AG10803 (cell line): Measurements from ENCODE around the gene SERINC4.
"Not testable (repeated sequence)": the region's sequence is repeated elsewhere in the genome, so short reads cannot be mapped to it uniquely, and the experiment has no call there.

Experiments
- DNase-seq: peaks from one replicate; pipeline ENCODE4 v3.0.0; 2010; ENCODE audit warnings: low read depth
- H3K4me3 ChIP-seq: 2 replicates; pipeline ENCODE4 v1.5.1; 2011; ENCODE audit warnings: mild to moderate bottlenecking, low read length, control low read depth
- TF ChIP-seq, protein P1 (sequence below): conservative IDR thresholded peaks from 2 replicates; pipeline ENCODE4 v1.5.1; 2011; ENCODE audit warnings: mild to moderate bottlenecking, low read length, control low read depth, inconsistent platforms

SERINC4 gene

DNA sequence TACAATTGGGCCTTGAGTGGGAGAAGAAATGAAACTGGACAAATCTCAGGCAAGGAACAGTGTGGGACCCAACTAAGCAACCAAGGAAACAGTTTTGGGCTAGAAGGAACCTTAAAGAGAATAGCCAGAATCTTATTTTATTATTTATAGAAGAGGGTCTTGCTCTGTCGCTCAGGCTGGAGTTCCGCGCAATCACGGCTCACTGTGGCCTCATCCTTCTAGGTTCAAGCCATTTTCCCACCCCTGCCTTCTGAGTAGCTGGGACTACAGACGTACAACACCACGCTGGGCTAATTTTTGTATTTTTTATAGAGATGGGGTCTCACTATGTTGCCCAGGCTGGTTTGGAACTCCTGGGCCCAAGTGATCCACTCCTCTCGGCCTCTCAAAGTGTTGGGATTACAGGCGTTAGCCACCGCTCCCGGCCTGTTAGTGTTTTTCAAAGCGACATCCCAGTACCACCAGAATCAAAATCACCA, 26.0 kb upstream of the SERINC4 start:
- H3K4me3 ChIP-seq = peak overlapping the region; percentile 73
- DNase-seq = no peak
- TF ChIP-seq, protein P1, sequence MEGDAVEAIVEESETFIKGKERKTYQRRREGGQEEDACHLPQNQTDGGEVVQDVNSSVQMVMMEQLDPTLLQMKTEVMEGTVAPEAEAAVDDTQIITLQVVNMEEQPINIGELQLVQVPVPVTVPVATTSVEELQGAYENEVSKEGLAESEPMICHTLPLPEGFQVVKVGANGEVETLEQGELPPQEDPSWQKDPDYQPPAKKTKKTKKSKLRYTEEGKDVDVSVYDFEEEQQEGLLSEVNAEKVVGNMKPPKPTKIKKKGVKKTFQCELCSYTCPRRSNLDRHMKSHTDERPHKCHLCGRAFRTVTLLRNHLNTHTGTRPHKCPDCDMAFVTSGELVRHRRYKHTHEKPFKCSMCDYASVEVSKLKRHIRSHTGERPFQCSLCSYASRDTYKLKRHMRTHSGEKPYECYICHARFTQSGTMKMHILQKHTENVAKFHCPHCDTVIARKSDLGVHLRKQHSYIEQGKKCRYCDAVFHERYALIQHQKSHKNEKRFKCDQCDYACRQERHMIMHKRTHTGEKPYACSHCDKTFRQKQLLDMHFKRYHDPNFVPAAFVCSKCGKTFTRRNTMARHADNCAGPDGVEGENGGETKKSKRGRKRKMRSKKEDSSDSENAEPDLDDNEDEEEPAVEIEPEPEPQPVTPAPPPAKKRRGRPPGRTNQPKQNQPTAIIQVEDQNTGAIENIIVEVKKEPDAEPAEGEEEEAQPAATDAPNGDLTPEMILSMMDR = no peak

DNA sequence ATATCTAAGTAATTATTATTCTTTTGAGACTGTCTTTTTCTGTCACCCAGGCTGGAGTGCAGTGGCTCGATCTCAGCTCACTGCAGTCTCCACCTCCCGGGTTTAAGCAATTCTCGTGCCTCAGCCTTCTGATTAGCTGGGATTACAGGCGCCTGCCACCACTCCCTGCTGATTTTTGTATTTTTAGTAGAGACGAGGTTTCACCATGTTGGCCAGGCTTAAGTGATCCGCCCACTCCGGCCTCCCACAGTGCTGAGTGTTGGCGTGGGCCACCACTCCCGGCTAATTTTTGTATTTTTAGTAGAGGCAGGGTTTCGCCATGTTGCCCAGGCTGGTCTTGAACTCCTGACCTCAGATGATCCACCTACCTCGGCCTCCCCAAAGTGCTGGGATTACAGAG, 25.3 kb upstream of the SERINC4 start:
- not testable (repeated sequence) for DNase-seq, H3K4me3 ChIP-seq

DNA sequence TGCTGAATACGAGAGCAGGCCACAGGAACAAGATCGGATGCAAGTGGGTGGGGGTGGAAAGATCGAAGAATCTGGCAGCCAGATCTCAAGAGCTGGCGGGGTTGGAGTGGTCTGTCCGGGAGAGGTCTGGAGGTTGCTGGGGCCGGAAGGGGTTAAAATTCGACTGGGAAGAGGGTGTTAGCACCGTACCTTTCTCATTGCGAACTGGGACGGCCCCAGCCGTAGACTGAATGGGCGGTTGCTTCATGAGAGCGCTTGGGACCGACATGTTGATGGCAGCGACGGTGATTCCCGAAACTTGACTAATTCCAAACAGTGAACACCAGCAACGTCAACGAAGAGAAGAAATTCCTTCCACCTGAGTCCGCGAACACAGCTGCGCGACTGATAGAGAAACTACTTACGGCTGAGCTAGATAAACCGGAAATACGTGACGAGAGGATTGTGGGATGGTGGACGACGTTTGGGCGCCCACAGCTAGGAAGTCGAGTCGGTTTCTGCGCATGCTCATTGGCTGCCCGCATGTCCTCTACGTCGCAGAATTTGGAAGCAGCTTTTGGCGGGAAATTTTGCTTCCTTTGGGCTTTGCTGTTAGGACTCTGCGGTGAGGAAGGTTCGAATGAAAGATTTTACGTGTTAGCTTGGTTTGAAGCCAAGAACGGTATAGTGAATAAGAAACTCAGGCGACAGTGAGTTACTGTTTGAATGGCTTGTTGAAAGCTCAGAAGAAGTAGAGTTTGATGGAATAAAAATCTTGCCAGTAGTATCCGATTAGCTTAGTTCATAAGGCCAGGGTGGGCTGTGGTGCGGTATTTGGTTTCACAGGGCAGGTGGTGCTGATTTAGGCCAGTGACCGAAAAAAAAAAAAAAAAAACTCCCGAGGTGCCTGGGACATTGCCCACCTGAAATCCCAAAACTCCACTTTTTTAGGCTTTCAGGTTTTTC, 24.6 kb upstream of the SERINC4 start, which contains the start of gene MFAP1:
MFAP1 (minus strand) TSS at position 389 of the 945 bp plus-strand sequence; CDS start at position 268, 121 bp downstream.
- peak within 1 kb of the TSS; percentile 94 for H3K4me3 ChIP-seq
- DNase-seq = peak; percentile 97
- TF ChIP-seq, protein P1 = no peak

DNA sequence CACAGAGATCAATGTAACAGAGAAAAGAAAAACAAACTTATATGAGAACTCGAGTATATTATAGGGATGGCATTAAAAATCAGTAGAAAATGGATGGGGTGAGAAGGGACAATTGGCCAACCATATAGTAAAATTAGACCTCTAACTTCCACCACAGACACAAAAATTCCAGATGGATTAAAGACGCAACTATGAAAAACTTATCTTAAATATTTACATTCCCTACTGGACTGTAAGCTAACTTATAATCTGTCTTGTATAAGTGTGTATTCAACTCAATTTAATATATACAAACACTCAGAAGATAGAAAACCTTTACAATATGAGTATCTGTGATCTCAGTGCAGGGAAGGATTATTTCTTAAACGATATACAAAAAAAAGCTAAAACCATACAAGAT, 21.5 kb upstream of the SERINC4 start:
- DNase-seq = no peak
- TF ChIP-seq, protein P1 = no peak
- no peak overlapping the region for H3K4me3 ChIP-seq

DNA sequence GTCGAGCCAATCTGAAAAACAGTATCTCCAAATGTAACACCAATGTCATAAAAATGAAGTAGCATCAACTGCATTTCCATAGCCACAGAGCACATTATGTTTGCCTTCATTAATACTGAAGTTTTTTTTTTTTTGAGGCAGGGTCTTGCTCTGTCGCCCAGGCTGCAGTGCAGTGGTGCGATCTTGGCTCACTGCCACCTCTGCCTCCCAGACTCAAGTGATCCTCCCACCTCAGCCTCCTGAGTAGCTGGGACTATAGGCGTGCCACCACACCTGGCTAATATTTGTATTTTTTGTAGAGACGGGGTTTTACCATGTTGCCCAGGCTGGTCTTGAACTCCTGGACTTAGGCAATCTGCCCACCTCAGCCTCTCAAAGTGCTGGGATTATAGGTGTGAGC, 15.0 kb upstream of the SERINC4 start:
- H3K4me3 ChIP-seq, DNase-seq: not testable (repeated sequence)

DNA sequence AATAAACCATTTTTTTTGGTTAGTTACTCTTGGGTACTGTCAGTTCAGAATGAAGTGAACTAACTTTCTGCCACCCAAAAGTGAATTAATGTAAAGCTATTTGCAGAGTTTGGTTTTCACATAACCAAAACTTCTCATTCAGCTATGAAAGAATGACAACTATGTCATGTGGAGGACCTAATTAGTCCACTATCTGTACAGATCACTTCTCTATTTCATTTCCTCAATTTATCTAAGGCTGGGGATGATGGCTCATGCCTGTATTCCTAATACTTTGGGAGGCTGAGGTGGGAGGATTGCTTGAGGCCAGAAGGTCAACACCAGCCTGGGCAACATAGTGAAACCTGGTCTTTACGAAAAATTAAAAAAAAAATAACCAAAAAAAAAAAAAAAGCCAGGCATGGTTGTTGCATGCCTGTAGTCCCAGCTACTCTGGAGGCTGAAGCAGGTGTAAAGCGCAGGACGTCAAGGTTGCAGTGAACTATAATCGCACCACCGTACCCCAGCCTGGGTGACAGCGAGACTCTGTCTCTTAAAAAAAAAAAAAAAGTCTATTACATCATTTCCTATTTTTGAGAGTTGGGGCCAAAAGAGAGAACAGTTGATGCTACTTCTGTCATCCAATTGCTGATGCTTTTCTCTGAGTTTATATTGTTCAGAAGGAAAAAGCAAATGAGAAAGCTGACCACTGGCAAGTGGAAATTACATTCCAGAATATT, 9.1 kb upstream of the SERINC4 start:
- no peak overlapping the region for H3K4me3 ChIP-seq
- TF ChIP-seq, protein P1 = no peak

DNA sequence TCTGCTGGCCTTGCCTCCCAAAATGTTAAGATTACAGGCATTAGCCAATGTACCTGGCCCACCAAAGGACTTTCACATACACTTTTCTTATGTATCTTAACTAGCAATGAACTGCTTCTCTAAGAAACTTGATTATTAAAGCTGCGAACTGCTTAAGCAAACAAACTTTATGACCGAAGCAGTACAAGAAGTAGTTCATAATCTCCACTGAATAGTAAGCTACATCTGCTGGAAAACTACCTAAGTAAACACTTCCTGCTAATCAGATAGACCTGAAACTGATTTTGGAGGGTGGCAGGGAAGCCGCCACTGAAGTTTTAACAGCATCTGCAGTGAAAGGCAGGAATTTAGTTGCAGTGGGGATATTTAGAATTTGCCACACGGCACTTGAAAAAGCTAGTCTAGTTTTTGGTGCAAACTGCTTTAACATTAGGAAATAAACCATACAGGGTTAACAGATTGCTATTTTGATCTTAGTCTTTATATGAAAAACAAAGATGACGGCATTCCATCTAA, 8.5 kb upstream of the SERINC4 start:
- H3K4me3 ChIP-seq = no peak overlapping the region
- TF ChIP-seq, protein P1 = no peak
- no peak for DNase-seq

More for the DNA sequence above, 9.1 kb upstream of the SERINC4 start:
- DNase-seq = no peak

DNA sequence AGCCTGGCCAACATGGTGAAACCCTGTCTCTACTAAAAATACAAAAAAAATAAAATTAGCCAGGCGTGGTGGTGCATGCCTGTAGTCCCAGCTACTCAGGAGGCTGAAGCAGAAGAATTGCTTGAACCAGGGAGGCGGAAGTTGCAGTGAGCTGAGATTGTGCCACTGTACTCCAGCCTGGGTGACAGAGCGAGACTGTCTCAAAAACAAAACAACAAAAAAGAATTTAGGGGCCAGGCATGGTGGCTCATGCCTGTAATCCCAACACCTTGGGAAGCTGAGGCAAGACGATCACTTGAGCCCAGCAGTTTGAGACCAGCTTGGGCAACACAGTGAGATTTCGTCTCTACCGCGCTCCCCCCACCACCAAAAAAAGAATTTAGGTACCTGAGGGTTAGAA, 2.7 kb upstream of the SERINC4 start:
- DNase-seq = not testable (repeated sequence)

More for the DNA sequence above, 2.7 kb upstream of the SERINC4 start:
- not testable (repeated sequence) for H3K4me3 ChIP-seq
